HG02970 (cell line): ENCODE measurements around the gene S100A7.

Experiments used
- ATAC-seq: cut with Tn5 transposase; IDR thresholded peaks from one replicate; pipeline ENCODE4 v1.9.1; 2021; ENCODE audit warnings: mild to moderate bottlenecking, moderate library complexity, moderate number of reproducible peaks; ENCODE audit not compliant: unreplicated experiment, low FRiP score

S100A7 gene

DNA sequence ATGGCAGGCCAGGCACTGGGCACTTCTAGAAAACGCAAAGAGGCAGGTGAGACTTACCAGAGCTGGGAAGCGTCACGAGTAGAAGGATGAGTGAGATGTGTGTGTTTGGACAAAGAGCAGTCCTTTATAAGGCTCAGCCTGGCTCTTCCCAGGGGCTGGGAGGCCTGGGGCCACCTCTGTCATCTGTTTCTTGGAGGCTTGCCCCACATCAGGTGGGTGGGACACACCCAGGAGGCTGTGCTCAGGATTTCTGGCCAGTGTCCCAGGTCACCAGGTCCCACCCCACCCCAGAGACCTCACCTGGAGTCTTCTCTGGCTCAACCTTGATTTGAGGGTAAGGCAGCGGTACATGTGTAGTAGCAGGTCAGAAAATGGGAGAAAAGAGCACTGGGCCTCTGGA lies at the start of gene S100A7:
Gene S100A7, minus strand, starts transcription at position 101 of the 400 bp plus-strand sequence. CDS start 1,638 bp downstream, outside the sequence.
- ATAC-seq, result no peak

DNA sequence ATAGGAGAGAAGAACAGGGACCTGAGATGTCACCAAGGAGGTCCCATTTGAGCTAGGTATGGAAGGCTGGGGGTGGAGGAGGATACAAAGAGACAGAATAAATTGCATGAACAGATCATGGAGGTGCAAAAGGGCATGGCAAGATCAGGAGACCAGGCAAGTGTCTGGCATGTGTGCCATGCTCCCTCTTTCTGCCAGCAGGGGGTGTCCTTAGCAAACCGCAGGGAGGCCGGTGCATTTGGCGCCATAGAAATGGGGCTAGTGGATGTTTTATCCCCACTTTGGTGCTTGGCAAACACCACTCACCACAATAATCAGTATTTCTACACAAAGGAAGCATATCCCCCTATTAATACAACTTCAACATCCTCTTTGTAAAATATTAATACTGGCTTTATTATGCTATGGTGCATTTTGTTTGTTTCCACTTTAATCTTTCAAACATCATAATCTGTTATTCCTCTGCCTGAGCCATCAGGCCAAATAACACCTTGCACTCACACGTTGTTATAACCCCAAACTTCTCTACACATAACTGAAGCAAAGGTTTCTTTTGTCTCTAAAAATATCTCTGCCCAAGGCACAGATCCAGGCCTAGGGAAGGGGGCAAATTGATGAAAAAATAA lies 49.4 kb upstream of the S100A7 start:
- ATAC-seq, result no peak

DNA sequence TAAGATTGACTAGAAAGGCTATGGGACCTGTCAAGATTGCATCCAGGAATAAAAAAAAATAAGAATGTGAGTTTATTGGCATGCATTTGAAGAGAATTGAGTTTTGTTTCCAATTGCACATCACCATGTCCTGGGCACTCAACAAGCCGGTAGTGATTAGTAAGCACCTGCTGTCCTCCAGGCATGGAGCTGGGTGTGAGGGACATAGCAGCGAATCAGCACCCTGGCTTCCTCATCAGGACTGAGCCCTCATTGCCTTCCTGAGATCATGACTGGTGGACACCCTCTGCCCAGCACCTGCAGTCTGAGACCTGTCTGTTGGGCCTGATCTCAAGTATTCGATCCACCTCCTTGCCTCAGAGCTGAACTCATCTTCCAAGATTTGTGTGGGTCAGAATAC lies 48.6 kb upstream of the S100A7 start:
- ATAC-seq, result no peak

DNA sequence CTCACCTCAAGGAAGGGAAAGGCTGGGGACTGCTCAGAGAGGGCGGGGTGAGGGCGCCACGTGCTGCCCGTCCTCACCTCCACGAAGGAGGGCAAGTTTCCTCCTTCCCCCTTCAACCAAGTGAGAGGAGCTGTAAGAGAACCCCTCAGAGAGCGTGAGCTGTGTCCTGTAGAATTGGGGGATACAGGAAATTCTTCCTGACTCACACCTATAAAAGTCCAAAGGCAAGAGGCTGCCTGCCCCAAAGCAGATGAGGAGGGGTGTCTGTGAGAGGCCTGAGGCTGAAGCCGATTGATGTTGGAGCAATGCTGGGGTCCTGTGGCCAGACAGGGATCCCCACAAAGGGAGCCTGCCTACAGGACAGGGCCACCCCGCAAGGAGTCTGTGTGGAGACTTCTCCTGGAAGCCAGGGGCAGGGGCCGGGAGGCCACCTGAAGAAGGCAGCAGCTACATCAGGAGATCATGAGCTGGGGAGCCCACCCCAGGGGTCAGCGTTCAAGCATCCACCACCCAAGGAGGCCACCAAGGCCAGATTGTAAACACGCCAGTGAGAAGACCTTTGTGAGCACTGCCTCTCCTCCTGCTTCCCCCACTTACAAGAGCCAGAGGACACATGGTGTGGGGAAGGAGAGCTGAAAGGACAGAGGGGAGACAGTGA lies 47.6 kb upstream of the S100A7 start:
- no peak for ATAC-seq

DNA sequence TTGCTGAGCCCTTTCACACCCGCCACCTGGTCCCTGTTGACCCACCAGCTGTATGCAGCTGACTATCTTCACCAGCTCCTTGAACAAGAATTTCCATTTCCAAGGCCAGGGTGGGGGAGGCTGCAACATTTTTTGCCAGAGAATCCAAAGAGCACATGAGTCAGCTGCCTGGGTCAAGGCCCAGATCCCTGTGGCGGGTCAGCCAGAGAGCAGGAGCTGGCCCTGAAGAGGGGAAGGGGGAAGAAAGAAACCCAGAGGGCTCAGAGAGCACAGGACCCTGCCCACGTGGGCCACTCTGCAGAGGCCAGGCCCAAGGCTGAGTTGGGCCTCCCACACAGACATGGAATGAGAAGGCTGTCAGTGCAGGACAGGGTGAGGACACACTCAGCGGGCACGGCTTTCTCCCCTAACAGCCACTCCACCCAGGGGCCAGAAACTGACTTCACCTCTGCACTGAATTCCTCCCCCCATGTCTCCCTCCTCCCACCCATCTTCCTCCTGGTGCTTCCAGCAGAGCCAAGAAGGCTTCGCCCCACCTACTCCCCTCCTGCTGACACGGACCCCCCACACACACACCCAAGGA lies 46.5 kb upstream of the S100A7 start:
- ATAC-seq, result no peak

DNA sequence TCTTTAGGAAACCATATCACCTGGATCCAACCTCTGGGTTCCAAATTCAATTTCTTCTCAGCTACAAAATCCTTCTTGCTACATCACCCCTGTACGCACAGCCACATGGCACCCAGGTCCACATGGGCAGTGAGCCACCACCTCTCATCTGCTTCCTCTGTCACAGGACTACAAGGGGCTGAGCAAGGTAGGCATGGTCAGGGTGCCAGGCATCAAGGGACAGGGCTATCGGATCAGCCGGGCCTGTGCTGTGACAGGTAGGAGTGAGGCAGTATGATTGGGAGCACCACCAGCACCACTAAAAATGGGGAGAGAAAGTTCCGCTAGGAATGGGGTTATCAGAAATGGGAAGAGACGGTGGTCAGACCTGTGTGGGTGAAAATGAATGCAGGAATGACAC lies 45.9 kb upstream of the S100A7 start:
- no peak for ATAC-seq

DNA sequence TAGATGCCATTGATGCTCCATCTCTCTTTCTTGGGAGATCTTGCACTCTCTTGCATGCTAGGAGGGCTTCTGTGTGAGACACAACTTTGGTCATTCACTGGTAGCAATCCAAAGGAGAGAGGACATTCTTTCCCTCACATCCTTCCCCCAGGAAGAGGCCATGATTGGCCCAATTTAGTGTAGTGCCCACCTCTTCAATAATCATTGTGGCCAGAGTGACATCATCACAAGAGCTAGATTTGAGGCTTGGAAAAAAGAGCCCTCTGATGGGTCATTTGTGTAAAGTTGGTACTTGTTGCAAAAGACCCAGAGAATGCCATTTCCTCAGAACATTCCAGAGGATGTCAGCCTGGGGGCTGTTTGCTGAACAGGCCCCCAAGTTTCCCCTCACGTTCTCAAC lies 45.1 kb upstream of the S100A7 start:
- no peak for ATAC-seq

DNA sequence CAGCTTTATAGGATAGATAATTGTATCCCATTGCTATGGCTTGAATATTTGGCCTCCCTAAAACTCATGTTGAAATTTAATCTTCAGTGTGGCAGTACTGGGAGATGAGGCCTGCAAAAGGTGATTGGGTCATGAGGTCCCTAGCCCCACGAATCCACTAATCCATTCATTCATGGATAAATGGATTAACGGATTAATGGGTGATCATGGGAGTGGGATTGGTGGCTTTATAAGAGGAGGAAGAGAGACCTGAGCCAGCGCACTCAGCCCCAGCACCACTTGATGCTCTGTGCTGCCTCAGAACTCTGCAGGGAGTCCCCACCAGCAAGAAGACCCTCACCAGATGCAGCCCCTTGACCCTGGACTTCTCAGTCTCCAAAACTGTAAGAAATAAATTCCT lies 43.3 kb upstream of the S100A7 start:
- ATAC-seq, result no peak

DNA sequence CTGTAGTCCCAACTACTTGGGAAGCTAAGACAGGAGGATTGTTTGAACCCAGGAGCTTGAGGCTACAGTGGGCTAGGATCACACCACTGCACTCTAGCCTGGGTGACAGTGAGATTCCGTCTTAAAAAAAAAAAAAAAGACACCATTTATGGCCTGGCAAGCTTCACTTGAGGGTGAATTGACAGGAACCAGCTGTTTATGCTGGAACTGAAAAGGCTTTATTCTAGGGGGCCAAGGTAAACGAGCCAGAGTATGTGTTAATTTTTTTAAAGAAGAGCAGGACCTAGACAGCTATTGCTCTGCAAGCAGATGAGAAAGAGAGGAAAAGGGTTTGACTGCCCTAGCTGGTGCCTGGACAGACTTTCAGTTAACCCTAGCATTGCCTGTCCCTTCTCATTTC lies 38.3 kb upstream of the S100A7 start:
- ATAC-seq, result no peak

DNA sequence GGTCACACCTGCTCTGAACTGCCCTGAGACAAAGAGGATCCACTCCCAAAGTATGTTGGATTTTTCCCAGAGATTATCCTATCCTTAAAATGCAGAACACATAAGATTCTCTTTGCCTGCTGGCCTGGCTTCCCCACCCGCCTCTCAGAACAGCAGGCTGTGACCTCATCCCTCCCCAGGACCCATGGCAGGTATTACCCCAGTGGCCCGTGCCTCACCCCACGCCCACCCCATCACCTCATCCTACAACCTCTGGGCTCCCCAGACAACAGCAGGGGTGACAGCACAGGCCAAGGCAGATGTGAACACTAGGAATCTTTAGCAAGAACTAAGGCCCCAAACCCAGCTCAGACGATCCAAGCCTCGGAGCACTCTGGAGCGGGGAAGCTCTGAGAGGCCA lies 35.1 kb upstream of the S100A7 start:
- no peak for ATAC-seq

DNA sequence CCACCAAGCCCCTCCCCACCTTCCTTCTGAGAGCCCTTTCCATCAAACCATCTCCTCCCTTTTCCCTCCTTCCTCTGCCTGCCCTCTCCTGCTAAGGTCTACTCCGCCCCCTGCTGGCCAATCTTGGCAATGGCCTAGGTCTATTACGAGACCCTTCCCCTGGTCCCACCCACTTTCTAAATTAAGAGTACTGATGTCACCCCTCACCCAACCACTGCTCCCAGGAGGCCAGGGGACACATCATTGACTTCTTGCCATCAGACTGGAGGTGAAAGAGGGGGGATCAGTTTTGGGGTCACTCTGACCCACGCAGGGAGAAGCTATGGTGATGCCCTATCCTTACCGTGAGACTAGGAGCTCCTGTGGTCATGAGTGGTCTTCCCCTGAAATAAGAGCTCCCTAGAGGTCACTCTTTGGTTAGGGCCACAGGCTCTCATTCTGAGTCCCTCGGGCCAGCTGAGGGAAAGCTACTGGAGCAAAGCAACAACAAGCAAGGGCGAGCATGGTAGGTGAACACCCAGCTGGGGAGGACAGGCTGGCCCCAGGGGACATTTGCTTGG lies 34.6 kb upstream of the S100A7 start:
- no peak for ATAC-seq

DNA sequence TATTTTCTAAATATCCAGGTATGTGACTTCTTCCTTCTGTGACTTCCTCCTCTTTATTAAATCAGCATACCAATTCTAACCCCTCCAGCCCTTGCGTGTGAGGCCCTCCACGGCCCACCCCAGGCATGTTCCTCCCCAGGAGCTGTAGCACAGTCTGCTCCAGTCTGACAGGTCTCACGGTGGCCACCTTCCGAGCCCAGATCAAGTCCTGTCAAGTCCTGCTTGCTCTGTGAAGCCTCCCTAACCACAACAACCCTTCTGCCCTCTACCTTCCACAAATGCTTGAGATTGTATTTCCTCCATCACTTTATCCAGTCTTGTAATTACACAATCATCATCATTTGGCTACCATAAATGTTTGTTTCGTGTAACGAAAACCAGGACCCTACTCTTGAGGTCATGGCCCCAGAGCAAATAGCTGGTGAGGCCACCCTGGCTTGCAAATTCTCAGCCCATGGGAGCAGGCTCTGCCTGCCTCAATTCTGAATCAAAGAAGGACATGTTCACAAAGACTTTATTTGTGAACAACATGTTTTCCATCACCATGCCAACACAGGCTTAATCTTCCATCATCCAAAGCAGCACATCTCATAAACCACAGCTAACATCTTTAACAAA lies 33.0 kb upstream of the S100A7 start:
- no peak for ATAC-seq

DNA sequence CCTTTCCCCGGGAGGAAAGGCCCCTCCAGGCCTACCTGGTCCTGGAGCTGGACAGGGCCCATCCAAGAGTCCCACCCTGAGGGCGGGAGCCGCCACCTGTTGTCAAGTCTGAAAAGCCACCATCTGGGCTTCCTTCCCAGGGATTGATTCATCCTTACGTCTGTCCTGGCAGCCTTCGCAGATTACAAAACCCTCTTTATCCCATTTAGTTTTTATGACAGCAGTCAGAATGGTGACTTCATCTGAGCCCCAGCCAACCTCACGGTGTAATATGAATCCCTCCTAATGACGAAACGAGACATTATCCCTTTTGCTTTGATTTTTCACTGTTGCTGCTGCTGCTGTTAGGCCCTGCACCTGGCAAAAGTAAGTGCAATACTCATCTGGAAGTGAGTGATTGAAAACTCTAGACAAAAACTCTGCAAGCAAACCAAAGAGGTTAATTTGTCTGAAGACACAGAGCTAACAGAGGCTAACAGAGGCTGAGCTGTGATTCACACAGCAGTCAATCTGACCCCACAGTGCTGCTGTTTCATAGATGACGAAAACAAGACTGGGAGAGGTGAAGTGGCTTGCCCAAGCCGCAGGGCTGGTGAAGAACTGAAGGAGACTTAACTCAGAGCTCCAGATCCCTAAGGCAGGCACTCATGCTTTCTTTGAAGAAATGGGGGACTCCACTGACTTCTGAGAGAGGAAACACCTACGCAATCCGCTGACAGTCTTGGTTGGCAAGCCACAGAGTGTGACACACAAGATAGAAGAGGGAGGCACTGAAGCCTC lies 30.0 kb upstream of the S100A7 start:
- ATAC-seq, result no peak

DNA sequence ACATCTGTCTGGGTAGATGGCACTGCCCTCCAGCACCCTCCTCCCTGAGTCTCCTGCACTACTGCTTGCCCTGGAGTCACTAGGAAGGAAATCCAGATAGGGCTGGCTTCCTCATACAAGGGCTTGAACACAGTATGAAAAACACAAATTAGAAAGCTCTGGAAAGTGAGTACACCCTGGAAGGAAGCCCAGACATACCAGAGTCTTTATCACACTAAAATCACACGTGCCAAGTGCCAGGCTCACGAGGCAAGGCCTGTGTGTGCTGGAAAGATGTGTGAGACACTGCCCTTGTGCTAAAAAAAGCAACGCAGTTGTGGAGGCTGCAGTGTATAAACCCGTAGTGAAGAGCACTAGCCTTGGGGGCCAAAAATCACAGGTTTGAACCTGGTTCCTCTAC lies 28.3 kb upstream of the S100A7 start:
- ATAC-seq, result no peak

DNA sequence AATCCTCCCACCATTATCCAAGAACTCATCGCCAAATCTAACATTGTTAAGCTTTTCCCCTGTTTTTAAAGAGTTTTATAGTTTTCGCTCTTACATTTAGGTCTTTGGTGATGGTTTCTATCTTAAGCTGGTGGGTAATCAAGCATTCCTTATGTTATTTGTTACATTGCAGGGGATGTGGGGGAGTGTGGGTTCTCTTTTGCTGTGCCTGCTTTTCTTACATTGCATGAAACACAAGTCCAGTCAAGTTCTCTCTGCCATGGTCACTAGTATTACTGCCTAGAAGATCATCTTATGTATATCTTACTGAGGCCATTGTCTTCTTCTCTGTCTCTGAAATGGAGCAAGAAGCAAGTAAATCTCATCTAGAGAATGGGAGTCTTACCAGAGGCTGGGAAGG lies 27.3 kb upstream of the S100A7 start:
- no peak for ATAC-seq

DNA sequence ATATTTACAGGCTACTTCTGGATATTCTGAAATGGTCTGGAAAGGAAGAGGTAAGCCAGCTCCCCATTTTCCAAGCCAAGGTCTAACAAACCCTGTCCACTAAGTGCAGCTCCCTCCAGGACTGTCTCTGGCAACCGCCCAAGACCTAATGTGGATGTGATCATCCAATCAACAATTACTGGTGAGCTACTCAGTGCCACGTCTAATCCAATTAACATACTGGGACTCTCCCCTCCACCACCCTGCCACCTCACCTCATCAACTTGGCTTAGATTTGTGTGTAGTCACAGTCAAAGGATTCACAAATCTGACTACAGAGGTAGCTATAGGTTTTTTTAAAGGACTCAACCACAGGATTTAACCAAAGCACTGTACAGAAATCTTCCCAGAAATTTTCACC lies 25.4 kb upstream of the S100A7 start:
- ATAC-seq, result no peak

DNA sequence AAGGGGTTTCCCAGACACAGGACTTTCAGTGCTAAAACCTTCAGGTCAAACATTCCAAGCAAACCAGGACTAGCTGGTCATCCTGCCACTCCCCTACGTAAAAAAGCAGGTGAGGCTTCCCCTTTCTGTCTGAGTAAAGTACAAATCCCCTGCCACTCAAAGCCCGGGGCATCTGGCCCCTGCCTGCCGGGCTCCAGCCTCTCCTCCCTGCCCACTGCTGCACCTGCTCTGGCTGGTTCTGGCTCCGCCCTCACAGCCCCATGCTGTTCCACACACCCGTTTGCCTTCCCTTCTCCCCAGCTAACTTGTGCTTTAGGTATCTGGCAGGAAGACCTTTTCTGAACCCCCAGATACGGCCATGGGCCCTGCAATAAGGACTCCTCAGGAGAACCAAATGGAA lies 23.3 kb upstream of the S100A7 start:
- ATAC-seq, result no peak

DNA sequence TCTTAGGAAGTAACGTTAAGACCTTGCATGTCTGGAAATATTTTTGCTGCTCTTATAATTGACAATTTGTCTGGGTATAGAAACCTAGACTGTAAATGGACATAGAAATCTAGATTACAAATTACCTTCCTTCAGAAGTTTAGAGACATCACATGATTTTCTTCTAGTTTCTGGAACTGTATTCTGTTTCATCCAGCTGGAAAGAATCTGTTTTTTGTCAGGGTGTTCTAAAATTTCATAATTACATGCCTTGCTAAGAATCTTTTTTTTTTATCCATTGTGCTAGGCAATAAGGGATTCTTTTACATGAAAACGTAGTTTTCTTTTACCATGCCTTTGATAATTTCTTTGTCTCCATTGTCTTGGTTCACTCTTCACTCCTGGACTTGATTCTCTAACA lies 20.7 kb upstream of the S100A7 start:
- ATAC-seq, result no peak

DNA sequence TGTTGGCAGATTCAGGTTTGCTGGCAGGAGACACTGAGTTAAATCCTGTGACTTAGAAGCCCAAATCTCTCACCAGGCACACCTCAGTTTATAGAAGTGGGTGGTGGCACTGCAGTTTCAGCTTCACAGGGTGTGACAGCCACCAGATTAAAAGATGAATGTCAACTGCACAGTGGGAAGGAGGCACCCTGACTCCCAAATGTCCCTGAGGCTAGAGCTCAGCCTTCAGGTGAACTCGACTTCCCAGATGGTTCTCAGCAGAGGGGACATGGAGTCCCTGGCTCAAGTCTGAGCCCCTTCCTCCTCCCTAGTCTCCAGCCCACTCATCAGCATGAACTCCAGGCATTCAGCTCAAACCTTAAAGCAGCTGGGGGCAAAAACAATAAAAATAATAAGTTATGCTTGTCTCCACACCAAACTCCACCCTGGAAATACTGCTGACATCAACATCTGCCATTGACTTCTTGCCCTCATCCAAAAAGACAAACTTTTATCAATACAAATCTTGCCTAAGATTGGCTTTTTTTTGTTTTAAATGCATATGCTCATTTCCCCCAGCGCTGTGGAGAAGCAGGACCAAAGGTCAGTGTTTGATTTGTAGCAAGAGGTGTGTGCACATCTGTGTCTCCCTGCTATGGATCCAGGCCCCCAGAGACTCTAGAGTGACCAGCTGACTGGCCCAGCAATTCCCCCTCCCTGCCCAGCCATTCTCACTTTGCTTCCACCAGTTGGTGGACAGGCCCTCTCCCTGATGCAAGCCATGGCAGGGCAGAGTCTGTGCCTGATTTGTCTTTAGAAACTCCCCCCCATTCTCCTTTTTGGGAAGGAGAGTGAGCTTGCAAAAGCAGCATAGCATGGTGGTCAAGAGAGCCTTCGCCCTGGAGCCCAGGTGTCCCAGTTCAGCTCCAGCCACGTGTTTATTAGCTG lies 18.5 kb upstream of the S100A7 start:
- no peak for ATAC-seq
